ENCODE results near the gene TNRC6C. TPM values are rescaled to one million over a fixed set of nuclear protein-coding genes. Genes with fewer than 3 reads are reported as not detected.

Gene TNRC6C
- total and polyA plus RNA-seq, 2 of the 13 experiments (the other 11 are each of a cell fraction or from before 2014, with no cell fraction given), result 0.66 to 4.9 TPM

GRCh38 chr17:78105551-78105950, 147.0 kb downstream of the TNRC6C start (continued):
- TF ChIP-seq WIZ (CRISPR knock-in tag; IDR thresholded peaks at IDR 0.05), result no peak
- TF ChIP-seq PCBP2 (optimal IDR thresholded peaks at IDR 0.05; ENCODE audit: low read depth, low read length, poor library complexity, severe bottlenecking), result no peak
- TF ChIP-seq SMARCE1 (IDR thresholded peaks at IDR 0.05; ENCODE audit: borderline replicate concordance), result no peak
- TF ChIP-seq SOX6 (IDR thresholded peaks at IDR 0.05), result no peak
- TF ChIP-seq SOX6 (CRISPR knock-in tag; IDR thresholded peaks at IDR 0.05), result no peak
- no peak for TF ChIP-seq ZNF720 (CRISPR knock-in tag; IDR thresholded peaks at IDR 0.05)
- no peak for TF ChIP-seq IKZF1 (IDR thresholded peaks at IDR 0.05)
- no peak for TF ChIP-seq ZSCAN31 (CRISPR knock-in tag; IDR thresholded peaks at IDR 0.05; ENCODE audit: low read depth)
- no peak for TF ChIP-seq NFKB2 (CRISPR knock-in tag; IDR thresholded peaks at IDR 0.05; ENCODE audit: borderline replicate concordance)
- TF ChIP-seq SMAD1 (CRISPR knock-in tag; IDR thresholded peaks at IDR 0.05; ENCODE audit: borderline replicate concordance, low read depth), result no peak
- no peak for TF ChIP-seq CAMTA2 (CRISPR knock-in tag; IDR thresholded peaks at IDR 0.05; ENCODE audit: borderline replicate concordance)
- no peak for TF ChIP-seq CC2D1A (CRISPR knock-in tag; IDR thresholded peaks at IDR 0.05)
- no peak for TF ChIP-seq ZNF710 (CRISPR knock-in tag; IDR thresholded peaks at IDR 0.05; ENCODE audit: borderline replicate concordance)
- no peak for TF ChIP-seq TFE3 (CRISPR knock-in tag; IDR thresholded peaks at IDR 0.05)
- no peak for TF ChIP-seq HNRNPL (IDR thresholded peaks at IDR 0.05; ENCODE audit: low read depth, low read length)
- no peak for TF ChIP-seq ZFP91 (CRISPR knock-in tag; IDR thresholded peaks at IDR 0.05; ENCODE audit: borderline replicate concordance)
- TF ChIP-seq PTBP1 (IDR thresholded peaks at IDR 0.05; ENCODE audit: low read depth, low read length, poor library complexity, severe bottlenecking), result no peak
- no peak for TF ChIP-seq ZNF503 (CRISPR knock-in tag; IDR thresholded peaks at IDR 0.05)
- TF ChIP-seq ZNF256 (CRISPR knock-in tag; conservative IDR thresholded peaks at IDR 0.05), result no peak
- TF ChIP-seq ARNTL (CRISPR knock-in tag; IDR thresholded peaks at IDR 0.05), result no peak
- TF ChIP-seq ZNF761 (CRISPR knock-in tag; conservative IDR thresholded peaks at IDR 0.05), result no peak
- no peak for TF ChIP-seq ZNF451 (CRISPR knock-in tag; IDR thresholded peaks at IDR 0.05)
- TF ChIP-seq IRF1 (CRISPR knock-in tag; IDR thresholded peaks at IDR 0.05; ENCODE audit: low read depth), result no peak
- TF ChIP-seq THAP8 (CRISPR knock-in tag; IDR thresholded peaks at IDR 0.05; ENCODE audit: borderline replicate concordance), result no peak
